A549 (cell line): Measurements from ENCODE around the gene PSMC6.

Experiments used
- CEBPB ChIP-seq, 2 experiments: fragments of >200 bp in 1 of 2; sonication (Bioruptor Twin) in 1 of 2; formaldehyde crosslinking in 1 of 2; IDR thresholded peaks; 2 replicates each; pipeline ENCODE4 v1.6.1; 2012 to 2016
- CTCF ChIP-seq: fragments of >200 bp; sonication (Bioruptor Twin); formaldehyde crosslinking; IDR thresholded peaks from 3 replicates; pipeline ENCODE4 v1.5.1; 2016
- KDM1A ChIP-seq: fragments of 200-600 bp; sonication (generic); IDR thresholded peaks from 2 replicates; pipeline ENCODE4 v1.6.1; 2016; ENCODE audit warnings: low read depth, mild to moderate bottlenecking
- POLR2A ChIP-seq: IDR thresholded peaks from 2 replicates; pipeline ENCODE4 v1.6.1; 2012; ENCODE audit warnings: mild to moderate bottlenecking, low read length

- TF ChIP-seq CEBPB (IDR thresholded peaks at IDR 0.05) (no peak), CTCF (no peak), KDM1A (no peak), POLR2A (no peak)
Measured at GRCh38 chr14:52690983-52691760, 15.8 kb upstream of the PSMC6 start.
